Head of caudate nucleus (tissue), 42 donors: ENCODE measurements around the gene MCU.

Experiments
- DNase-seq, 42 donors: peaks; one replicate each; pipeline versions ENCODE4 v3.0.0 to v3.0.0-alpha.2; 2020 to 2021; ENCODE audit warnings: mixed read lengths in 7 of 42
- intact Hi-C: fragments of 100-400 bp; cut with DNase I; formaldehyde crosslinking; loops from one replicate; pipeline ENCODE4 v1.15.0; 2022

Gene MCU

GRCh38 chr10:72784551-72785351 lies 92.8 kb downstream of the MCU start:
- DNase-seq: peak in 31 of 42 donors; percentile 5 to 70 (median 24)
- intact Hi-C loops: no loop called here

- no peak for DNase-seq
- intact Hi-C loops: no loop called here
These were observed 93.5 kb downstream of the MCU start for GRCh38 chr10:72785409-72785808.

- intact Hi-C loops: no loop called here
- DNase-seq: no peak
These were observed 98.5 kb downstream of the MCU start for GRCh38 chr10:72790216-72790990.

- intact Hi-C loops: no loop called here
- no peak for DNase-seq
These were observed 100.3 kb downstream of the MCU start for GRCh38 chr10:72792288-72792687.

- no peak for DNase-seq
- intact Hi-C loops: no loop called here
These were observed 101.8 kb downstream of the MCU start for GRCh38 chr10:72793752-72794151.

GRCh38 chr10:72794260-72794659 lies 102.3 kb downstream of the MCU start:
- intact Hi-C loops: no loop called here
- no peak for DNase-seq

GRCh38 chr10:72796042-72796441 lies 104.1 kb downstream of the MCU start:
- intact Hi-C loops: no loop called here
- no peak for DNase-seq

- intact Hi-C loops: no loop called here
- no peak for DNase-seq
These were observed 104.6 kb downstream of the MCU start for GRCh38 chr10:72796538-72796937.

GRCh38 chr10:72800000-72800740 lies 108.2 kb downstream of the MCU start:
- intact Hi-C loops: no loop called here
- DNase-seq: no peak

- intact Hi-C loops: no loop called here
- DNase-seq: no peak
These were observed 108.8 kb downstream of the MCU start for GRCh38 chr10:72800741-72801092.

GRCh38 chr10:72801263-72801868 lies 109.4 kb downstream of the MCU start:
- intact Hi-C loops: no loop called here
- no peak for DNase-seq

GRCh38 chr10:72802332-72802731 lies 110.4 kb downstream of the MCU start:
- no peak for DNase-seq
- intact Hi-C loops: no loop called here

- intact Hi-C loops: no loop called here
- DNase-seq: no peak
These were observed 111.0 kb downstream of the MCU start for GRCh38 chr10:72802763-72803505.

- DNase-seq: no peak
These were observed 116.1 kb downstream of the MCU start for GRCh38 chr10:72808001-72808400.

GRCh38 chr10:72809006-72809405 lies 117.1 kb downstream of the MCU start:
- DNase-seq: no peak
- intact Hi-C loops: no loop called here

More at GRCh38 chr10:72808001-72808400, 116.1 kb downstream of the MCU start:
- intact Hi-C loops: no loop called here

GRCh38 chr10:72810976-72811375 lies 119.0 kb downstream of the MCU start:
- intact Hi-C loops: no loop called here
- no peak for DNase-seq

GRCh38 chr10:72812415-72812752 lies 120.4 kb downstream of the MCU start:
- no peak for DNase-seq
- intact Hi-C loops: no loop called here

GRCh38 chr10:72812753-72813430 lies 120.9 kb downstream of the MCU start:
- DNase-seq: no peak
- intact Hi-C loops: no loop called here
